H1 (cell line): ENCODE data around the gene TDRKH. TPM values are rescaled to one million over a fixed set of nuclear protein-coding genes. Genes with fewer than 3 reads are reported as not detected.

Experiments
- CTCF ChIA-PET: fragments of 300-600 bp; sonication (Branson Sonifier 250); formaldehyde crosslinking; loops from one replicate; lab custom pipeline; 2021; ENCODE audit not compliant: partially characterized antibody; lab: Charles Lee
- POLR2A ChIA-PET: fragments of 300-600 bp; sonication (Branson Sonifier 250); formaldehyde crosslinking; loops from one replicate; lab custom pipeline; 2021; ENCODE audit warnings: inconsistent platforms; ENCODE audit not compliant: partially characterized antibody; lab: Charles Lee
- DNase-seq, 2 experiments: peaks; one replicate each; pipeline versions ENCODE4 v3.0.0 to v3.0.0-alpha.2; 2010 to 2022; ENCODE audit warnings: low spot score in 2 of 2, low read depth in 1 of 2, mixed read lengths in 1 of 2
- FAIRE-seq: peaks from 2 replicates; lab custom pipeline; 2011; peaks lifted over from hg19 to GRCh38; lab: Jason Lieb, UNC
- H2AFZ ChIP-seq: 2 replicates; pipeline ENCODE4 v1.8.1; 2012; ENCODE audit warnings: low read length, inconsistent platforms
- H2AK5ac ChIP-seq: 2 replicates; pipeline ENCODE4 v1.6.1; 2013; ENCODE audit warnings: low read depth, low read length
- H2BK120ac ChIP-seq: replicated peaks from 2 replicates; pipeline ENCODE3; 2013; ENCODE audit warnings: low read depth, low read length, inconsistent platforms
- H2BK12ac ChIP-seq: 2 replicates; pipeline ENCODE4 v1.6.1; 2013; ENCODE audit warnings: low read depth, low read length
- H2BK15ac ChIP-seq: 2 replicates; pipeline ENCODE4 v1.6.1; 2013; ENCODE audit warnings: low read length
- H2BK20ac ChIP-seq: 2 replicates; pipeline ENCODE4 v1.6.1; 2013; ENCODE audit warnings: low read length
- H2BK5ac ChIP-seq: 2 replicates; pipeline ENCODE4 v1.6.1; 2013; ENCODE audit warnings: low read depth, low read length
- H3K14ac ChIP-seq: 2 replicates; pipeline ENCODE4 v1.6.1; 2013; ENCODE audit warnings: inconsistent platforms; ENCODE audit not compliant: insufficient read length
- H3K18ac ChIP-seq: 2 replicates; pipeline ENCODE4 v1.6.1; 2013; ENCODE audit warnings: low read length; ENCODE audit errors: extremely low read depth
- H3K23ac ChIP-seq: 2 replicates; pipeline ENCODE4 v1.6.1; 2013; ENCODE audit warnings: inconsistent platforms; ENCODE audit not compliant: insufficient read length
- H3K23me2 ChIP-seq: 2 replicates; pipeline ENCODE4 v1.6.1; 2013; ENCODE audit warnings: low read depth, low read length
- H3K27ac ChIP-seq: 2 replicates; pipeline ENCODE4 v1.6.1; 2011; ENCODE audit warnings: low read depth, low read length, inconsistent platforms
- H3K27me3 ChIP-seq, 4 experiments: replicated peaks in 1 of 4; 1 replicate in 1 of 4; 2 replicates in 3 of 4; pipeline versions ENCODE4 v1.6.1 to v1.8.1; 2011 to 2013; ENCODE audit warnings: low read length in 3 of 4, mild to moderate bottlenecking in 3 of 4, inconsistent platforms in 2 of 4, mixed read lengths in 2 of 4, moderate library complexity in 1 of 4; ENCODE audit not compliant: control insufficient read depth in 3 of 4, insufficient read depth in 3 of 4; ENCODE audit errors: extremely low read depth in 1 of 4
- H3K36me3 ChIP-seq, 4 experiments: 2 replicates each; pipeline versions ENCODE4 v1.6.1 to v1.8.1; 2011 to 2013; ENCODE audit warnings: mild to moderate bottlenecking in 4 of 4, low read length in 3 of 4, moderate library complexity in 2 of 4, control low read depth in 1 of 4, inconsistent platforms in 1 of 4; ENCODE audit not compliant: insufficient read depth in 4 of 4, control insufficient read depth in 2 of 4
- H3K4ac ChIP-seq: replicated peaks from 2 replicates; pipeline ENCODE3; 2013; ENCODE audit warnings: low read length, low read depth, mixed read lengths, inconsistent platforms; ENCODE audit not compliant: insufficient read length
- H3K4me1 ChIP-seq, 4 experiments: replicated peaks in 1 of 4; 1 replicate in 1 of 4; 2 replicates in 3 of 4; pipeline versions ENCODE4 v1.6.1 to v1.8.1; 2011 to 2013; ENCODE audit warnings: low read length in 3 of 4, inconsistent platforms in 2 of 4, mixed read lengths in 1 of 4; ENCODE audit not compliant: insufficient read depth in 4 of 4, control insufficient read depth in 3 of 4
- H3K4me2 ChIP-seq, 2 experiments: 2 replicates each; pipeline versions ENCODE4 v1.6.1 to v1.8.1; 2011 to 2013; ENCODE audit warnings: low read depth in 2 of 2, low read length in 2 of 2, control low read depth in 1 of 2, inconsistent platforms in 1 of 2, mild to moderate bottlenecking in 1 of 2; ENCODE audit not compliant: insufficient read depth in 1 of 2
- H3K4me3 ChIP-seq, 4 experiments: fragments of 200-600, 300-600 bp in 1 of 4; sonication (generic), shearing (Covaris generic), sonication (Bioruptor Twin) in 1 of 4; 2 replicates each; pipeline versions ENCODE4 v1.5.1 to v1.8.1; 2011 to 2016; ENCODE audit warnings: low read length in 4 of 4, low read depth in 3 of 4, control low read depth in 2 of 4, inconsistent platforms in 2 of 4, mild to moderate bottlenecking in 2 of 4, mixed read lengths in 1 of 4, moderate library complexity in 1 of 4; ENCODE audit not compliant: insufficient read depth in 2 of 4; ENCODE audit errors: extremely low read depth in 1 of 4
- H3K56ac ChIP-seq: replicated peaks from 2 replicates; pipeline ENCODE3; 2013; ENCODE audit warnings: low read depth, mild to moderate bottlenecking, mixed read lengths, low read length, inconsistent platforms; ENCODE audit not compliant: insufficient read length
- H3K79me1 ChIP-seq: 2 replicates; pipeline ENCODE4 v1.6.1; 2013; ENCODE audit warnings: low read depth, low read length, control low read depth
- H3K79me2 ChIP-seq, 2 experiments: 2 replicates each; pipeline versions ENCODE4 v1.6.1 to v1.8.1; 2012 to 2013; ENCODE audit warnings: low read length in 2 of 2, mild to moderate bottlenecking in 2 of 2, inconsistent platforms in 1 of 2; ENCODE audit not compliant: insufficient read depth in 2 of 2, control insufficient read depth in 1 of 2
- H3K9ac ChIP-seq, 4 experiments: replicated peaks in 1 of 4; 1 replicate in 1 of 4; 2 replicates in 3 of 4; pipeline versions ENCODE4 v1.6.1 to v1.8.1; 2011 to 2013; ENCODE audit warnings: low read depth in 3 of 4, low read length in 3 of 4, control low read depth in 2 of 4, mild to moderate bottlenecking in 2 of 4, moderate library complexity in 2 of 4, inconsistent platforms in 1 of 4; ENCODE audit errors: extremely low read depth in 1 of 4
- H3K9me3 ChIP-seq, 2 experiments: 2 replicates each; pipeline versions ENCODE4 v1.6.1 to v1.8.1; 2012 to 2013; ENCODE audit warnings: mild to moderate bottlenecking in 2 of 2, moderate library complexity in 2 of 2, control low read depth in 1 of 2, inconsistent platforms in 1 of 2, low read depth in 1 of 2, low read length in 1 of 2, mixed read lengths in 1 of 2; ENCODE audit not compliant: insufficient read depth in 2 of 2
- H4K20me1 ChIP-seq, 2 experiments: replicated peaks in 1 of 2; 2 replicates each; pipeline versions ENCODE3 to v1.8.1; 2011 to 2013; ENCODE audit warnings: inconsistent platforms in 2 of 2, low read length in 2 of 2, mild to moderate bottlenecking in 1 of 2; ENCODE audit not compliant: insufficient read depth in 2 of 2, control insufficient read depth in 1 of 2
- H4K5ac ChIP-seq: 2 replicates; pipeline ENCODE4 v1.6.1; 2013; ENCODE audit warnings: low read length, low read depth, mixed read lengths, inconsistent platforms; ENCODE audit not compliant: insufficient read length
- H4K8ac ChIP-seq: 2 replicates; pipeline ENCODE4 v1.8.0; 2013; ENCODE audit warnings: mild to moderate bottlenecking, moderate library complexity, low read length, inconsistent platforms; ENCODE audit not compliant: insufficient read depth; ENCODE audit errors: extremely low read depth
- H4K91ac ChIP-seq: replicated peaks from 2 replicates; pipeline ENCODE3; 2013; ENCODE audit warnings: low read length, mixed read lengths, inconsistent platforms; ENCODE audit not compliant: insufficient read length
- POLR2A ChIP-seq, 2 experiments: IDR thresholded peaks; 1 replicate in 1 of 2; 2 replicates in 1 of 2; pipeline ENCODE4 v1.6.1; 2011; ENCODE audit warnings: low read depth in 2 of 2, low read length in 2 of 2, mild to moderate bottlenecking in 2 of 2; ENCODE audit errors: control extremely low read depth in 1 of 2
- WGBS, 2 experiments: shearing (Covaris generic) in 1 of 2; methylation state at CpG; one replicate each; pipeline versions ENCODE4 v1.1.6 to v1.1.7; 2013 to 2015; ENCODE audit warnings: low lambda C conversion rate in 2 of 2, mixed read lengths in 2 of 2, inconsistent platforms in 1 of 2, low coverage in 1 of 2, missing lambda C conversion rate in 1 of 2; ENCODE audit not compliant: insufficient replicate concordance in 2 of 2, insufficient coverage in 1 of 2, insufficient read length in 1 of 2; ENCODE audit errors: extremely low coverage in 1 of 2, missing lambda C conversion rate in 1 of 2; 5-methylcytosine and 5-hydroxymethylcytosine counted together
- polyA plus RNA-seq, 7 experiments: library from polyadenylated mRNA; depleted of rRNA in 3 of 7; stranded (reverse) in 5 of 7; unstranded in 2 of 7; fragments of >200 nt in 5 of 7; fragments of 200-250 nt in 2 of 7; gene quantifications; 1 replicate in 5 of 7; 2 replicates in 1 of 7; 4 replicates in 1 of 7; pipeline versions ENCODE4 v1.2.1 to v1.2.3, GENCODE V29; 2011 to 2013; ENCODE audit warnings: missing spikeins in 2 of 7, mixed read lengths in 2 of 7
- total RNA-seq: library from RNA; stranded (reverse); fragmentation: NEBNext Ultra II Directional; extraction: Animal tissue kit (Norgen Biotek cat#: 25700); gene quantifications from 2 replicates; pipeline ENCODE4 v1.2.1, GENCODE V29; 2021
- TF ChIP-seq, protein P1 (sequence below): IDR thresholded peaks from 2 replicates; pipeline ENCODE4 v1.6.1; 2011; ENCODE audit warnings: low read length, improper control_type of control experiment

The TDRKH gene
- total and polyA plus RNA-seq, 2 of the 8 experiments (the other 6 are each of a cell fraction or from before 2014, with no cell fraction given): 9.9 to 26.1 TPM

DNA sequence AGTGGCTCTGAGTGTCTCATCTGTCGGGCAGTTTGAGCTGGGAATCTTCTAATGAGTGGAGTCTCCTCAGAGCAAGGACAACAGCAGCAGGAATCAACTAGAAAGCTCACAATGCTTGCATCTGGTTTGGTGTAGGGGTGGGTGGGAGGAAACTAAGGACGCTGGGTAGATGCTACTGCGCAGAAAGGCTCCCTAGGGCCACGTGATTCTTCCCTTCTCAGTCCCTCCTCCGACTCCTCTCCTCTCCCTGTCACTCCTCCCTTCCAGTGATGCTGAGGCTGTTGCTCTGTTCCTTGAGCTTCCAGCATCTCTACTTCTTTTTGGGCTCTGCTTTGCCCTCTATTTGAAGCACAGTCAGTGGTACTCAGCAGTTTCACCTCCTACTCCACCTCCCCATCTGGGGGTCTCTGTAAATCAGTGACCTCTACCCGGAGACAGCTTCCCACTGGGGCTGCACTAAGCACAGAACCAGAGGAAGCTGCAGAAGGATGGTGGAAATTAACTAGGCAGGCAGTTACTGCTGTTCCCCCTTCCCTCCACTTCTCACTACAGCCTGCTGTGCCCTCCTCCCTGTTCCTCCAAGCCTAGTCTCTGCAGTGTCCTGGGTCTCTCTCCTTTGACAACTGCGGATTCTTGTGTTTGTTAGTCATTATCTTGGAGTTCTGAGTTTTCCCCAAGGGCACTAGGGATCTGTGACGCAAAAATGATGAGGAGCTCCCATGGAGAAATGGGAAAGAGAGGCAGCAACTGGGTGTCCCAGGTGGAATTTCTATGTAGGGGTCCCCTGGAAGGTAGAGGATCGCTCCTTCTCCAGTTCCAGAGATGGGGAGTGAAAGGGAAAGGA is 9.1 kb upstream of the TDRKH start:
- no peak overlapping the region for H3K4ac ChIP-seq
- H3K4me1 ChIP-seq: no peaks in the 10 kb centered on the region; a peak in 1 of 7 replicates
- no peaks in the 10 kb centered on the region for H3K79me2 ChIP-seq
- no peak overlapping the region for H2BK120ac ChIP-seq
- no peak overlapping the region for H2AK5ac ChIP-seq
- no peak overlapping the region for H4K5ac ChIP-seq
- no peak overlapping the region for H2BK20ac ChIP-seq
- H3K4me2 ChIP-seq: peak overlapping the region in 1 of 2 experiments; percentile 7; a peak in 1 of 4 replicates
- no peak overlapping the region for H4K91ac ChIP-seq
- peak overlapping the region; percentile 2; the same call in 1 of the 2 replicates for H3K27ac ChIP-seq
- no peaks in the 10 kb centered on the region for H3K23me2 ChIP-seq
- DNase-seq (no peak), FAIRE-seq (no peak)
- ChIA-PET CTCF (interaction anchor here (0.6 to 2.6 kb wide), 7 partner anchors 10 to 1396 kb away, joined by 3 to 12 read pairs (median 4); partner anchors contain the start of gene MRPL9), POLR2A (interaction anchor here (0.8 kb wide), 1 partner anchor 27 kb away, joined by 4 read pairs; no protein-coding TSS in a partner anchor)
- no peaks in the 10 kb centered on the region for H3K79me1 ChIP-seq
- no peak overlapping the region for H2BK5ac ChIP-seq
- 58% methylated on average over 9 of the region's 9 CpGs; no CpG with 5 or more reads in 1 of the 2 experiments for WGBS, 2 experiments
- H3K56ac ChIP-seq: no peak overlapping the region
- TF ChIP-seq, protein P1, sequence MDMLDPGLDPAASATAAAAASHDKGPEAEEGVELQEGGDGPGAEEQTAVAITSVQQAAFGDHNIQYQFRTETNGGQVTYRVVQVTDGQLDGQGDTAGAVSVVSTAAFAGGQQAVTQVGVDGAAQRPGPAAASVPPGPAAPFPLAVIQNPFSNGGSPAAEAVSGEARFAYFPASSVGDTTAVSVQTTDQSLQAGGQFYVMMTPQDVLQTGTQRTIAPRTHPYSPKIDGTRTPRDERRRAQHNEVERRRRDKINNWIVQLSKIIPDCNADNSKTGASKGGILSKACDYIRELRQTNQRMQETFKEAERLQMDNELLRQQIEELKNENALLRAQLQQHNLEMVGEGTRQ: peak; percentile 48; the same call in 1 of the 2 replicates
- TF ChIP-seq POLR2A (IDR thresholded peaks at IDR 0.05; ENCODE audit: control extremely low read depth in 1 of 2, low read depth in 2 of 2, low read length in 2 of 2): no peak
- H3K9ac ChIP-seq: no peak overlapping the region
- H2BK12ac ChIP-seq: no peak overlapping the region; the same call in 1 of the 2 replicates
- H3K9me3 ChIP-seq: no peaks in the 10 kb centered on the region
- no peak overlapping the region for H3K18ac ChIP-seq
- no peaks in the 10 kb centered on the region for H3K36me3 ChIP-seq
- H3K4me3 ChIP-seq: no peak overlapping the region
- H3K23ac ChIP-seq: no peak overlapping the region
- no peaks in the 10 kb centered on the region for H4K20me1 ChIP-seq
- 0 out of 2 replicates have a peak overlapping the region, but pooled peaks have one; percentile 61 for H2AFZ ChIP-seq
- H4K8ac ChIP-seq: no peak overlapping the region
- H3K14ac ChIP-seq: no peak overlapping the region
- H2BK15ac ChIP-seq: no peak overlapping the region
- H3K27me3 ChIP-seq: peaks cover 0 to 3% (median 1%) of the 10 kb centered on the region in 4 experiments; a peak in 1 of 7 replicates
